Stimulated activated CD4-positive, alpha-beta T cell treated with anti-CD3 and anti-CD28 coated beads, TNF-alpha, amount 100 ng/mL, for 4 hours (primary cell): Measurements from ENCODE around the gene MEPCE.
A peak's percentile ranks its signal among the peaks of the same experiment; 100 is the strongest.
"Not testable (repeated sequence)": the region's sequence is repeated elsewhere in the genome, so short reads cannot be mapped to it uniquely, and the experiment has no call there.

Source experiments
- DNase-seq, 3 experiments: peaks; one replicate each; pipeline ENCODE4 v3.0.0-alpha.2; 2020; ENCODE audit warnings: low read depth in 3 of 3

The MEPCE gene

GRCh38 chr7:100433592-100434296 is 4.1 kb downstream of the MEPCE start:
- DNase-seq, result no peak

GRCh38 chr7:100434297-100435144 is 4.9 kb downstream of the MEPCE start:
- no peak for DNase-seq

- peak in 2 of 3 experiments; percentile 31 for DNase-seq
Measured at GRCh38 chr7:100435401-100436304, 6.0 kb downstream of the MEPCE start.

GRCh38 chr7:100437150-100438100 is 7.8 kb downstream of the MEPCE start:
- no peak for DNase-seq

GRCh38 chr7:100438172-100438571 is 8.5 kb downstream of the MEPCE start:
- DNase-seq, result no peak

GRCh38 chr7:100438731-100439130 is 9.1 kb downstream of the MEPCE start:
- DNase-seq, result not testable (repeated sequence)

GRCh38 chr7:100439244-100439643 is 9.6 kb downstream of the MEPCE start:
- DNase-seq, result not testable (repeated sequence)

GRCh38 chr7:100441641-100442535 is 12.3 kb downstream of the MEPCE start:
- DNase-seq, result no peak

GRCh38 chr7:100443096-100443840 is 13.6 kb downstream of the MEPCE start:
- DNase-seq, result no peak

GRCh38 chr7:100444311-100445278 is 15.0 kb downstream of the MEPCE start:
- no peak for DNase-seq

- no peak for DNase-seq
Measured at GRCh38 chr7:100446040-100446439, 16.4 kb downstream of the MEPCE start.

- not testable (repeated sequence) for DNase-seq
Measured at GRCh38 chr7:100447363-100447762, 17.7 kb downstream of the MEPCE start.

- DNase-seq, result no peak
Measured at GRCh38 chr7:100449190-100449795, 19.7 kb downstream of the MEPCE start.

- no peak for DNase-seq
Measured at GRCh38 chr7:100452513-100452912, 22.9 kb downstream of the MEPCE start.

- DNase-seq, result not testable (repeated sequence)
Measured at GRCh38 chr7:100453854-100454253, 24.2 kb downstream of the MEPCE start.

GRCh38 chr7:100455206-100455605 is 25.6 kb downstream of the MEPCE start:
- DNase-seq, result no peak

GRCh38 chr7:100456562-100456961 is 26.9 kb downstream of the MEPCE start:
- no peak for DNase-seq
